HG03342 (cell line): ENCODE results near the gene CNOT11.
A peak's percentile ranks its signal among the peaks of the same experiment; 100 is the strongest.

Source experiments
- ATAC-seq: cut with Tn5 transposase; IDR thresholded peaks from one replicate; pipeline ENCODE4 v1.9.1; 2021; ENCODE audit warnings: mild to moderate bottlenecking, moderate library complexity; ENCODE audit not compliant: unreplicated experiment

The CNOT11 gene

GRCh38 chr2:101274142-101274541 is 21.5 kb downstream of the CNOT11 start:
- no peak for ATAC-seq

- no peak for ATAC-seq
These were observed 24.4 kb downstream of the CNOT11 start for GRCh38 chr2:101277111-101277510.

- no peak for ATAC-seq
These were observed 26.2 kb downstream of the CNOT11 start for GRCh38 chr2:101278925-101279324.

GRCh38 chr2:101281482-101281881 is 28.8 kb downstream of the CNOT11 start:
- no peak for ATAC-seq

GRCh38 chr2:101282980-101283379 is 30.3 kb downstream of the CNOT11 start:
- ATAC-seq, result no peak

GRCh38 chr2:101286684-101287083 is 34.0 kb downstream of the CNOT11 start:
- ATAC-seq, result no peak

- no peak for ATAC-seq
These were observed 34.6 kb downstream of the CNOT11 start for GRCh38 chr2:101287303-101287702.

GRCh38 chr2:101290711-101291110 is 38.0 kb downstream of the CNOT11 start:
- no peak for ATAC-seq

- ATAC-seq, result no peak
These were observed 39.3 kb downstream of the CNOT11 start for GRCh38 chr2:101291973-101292372.

- no peak for ATAC-seq
These were observed 40.9 kb downstream of the CNOT11 start for GRCh38 chr2:101293544-101293943.

GRCh38 chr2:101294861-101295260 is 42.2 kb downstream of the CNOT11 start:
- ATAC-seq, result no peak

GRCh38 chr2:101295895-101296294 is 43.2 kb downstream of the CNOT11 start:
- no peak for ATAC-seq

GRCh38 chr2:101296371-101296770 is 43.7 kb downstream of the CNOT11 start:
- no peak for ATAC-seq

- no peak for ATAC-seq
These were observed 44.7 kb downstream of the CNOT11 start for GRCh38 chr2:101297383-101297782.

GRCh38 chr2:101299604-101300003 is 46.9 kb downstream of the CNOT11 start:
- ATAC-seq, result no peak

GRCh38 chr2:101300164-101300563 is 47.5 kb downstream of the CNOT11 start:
- ATAC-seq, result no peak

GRCh38 chr2:101300836-101301235 is 48.1 kb downstream of the CNOT11 start:
- ATAC-seq, result no peak

GRCh38 chr2:101302016-101302415 is 49.3 kb downstream of the CNOT11 start:
- ATAC-seq, result no peak

GRCh38 chr2:101303688-101304087 is 51.0 kb downstream of the CNOT11 start:
- no peak for ATAC-seq

GRCh38 chr2:101305035-101305434 is 52.3 kb downstream of the CNOT11 start:
- no peak for ATAC-seq

GRCh38 chr2:101305492-101306078 is 52.9 kb downstream of the CNOT11 start:
- no peak for ATAC-seq

- peak; percentile 2 for ATAC-seq
These were observed 53.7 kb downstream of the CNOT11 start for GRCh38 chr2:101306410-101306809.

- no peak for ATAC-seq
These were observed 54.8 kb downstream of the CNOT11 start for GRCh38 chr2:101307503-101307902.
